Stimulated activated CD4-positive, alpha-beta T cell treated with anti-CD3 and anti-CD28 coated beads, TNF-alpha, amount 100 ng/mL, for 1 hour (primary cell): ENCODE results near the gene KRT12.
A peak's percentile ranks its signal among the peaks of the same experiment; 100 is the strongest.

Experiments
- DNase-seq, 3 donors: peaks; one replicate each; pipeline ENCODE4 v3.0.0-alpha.2; 2020; ENCODE audit warnings: low read depth in 3 of 3, low spot score in 1 of 3

The KRT12 gene

DNA sequence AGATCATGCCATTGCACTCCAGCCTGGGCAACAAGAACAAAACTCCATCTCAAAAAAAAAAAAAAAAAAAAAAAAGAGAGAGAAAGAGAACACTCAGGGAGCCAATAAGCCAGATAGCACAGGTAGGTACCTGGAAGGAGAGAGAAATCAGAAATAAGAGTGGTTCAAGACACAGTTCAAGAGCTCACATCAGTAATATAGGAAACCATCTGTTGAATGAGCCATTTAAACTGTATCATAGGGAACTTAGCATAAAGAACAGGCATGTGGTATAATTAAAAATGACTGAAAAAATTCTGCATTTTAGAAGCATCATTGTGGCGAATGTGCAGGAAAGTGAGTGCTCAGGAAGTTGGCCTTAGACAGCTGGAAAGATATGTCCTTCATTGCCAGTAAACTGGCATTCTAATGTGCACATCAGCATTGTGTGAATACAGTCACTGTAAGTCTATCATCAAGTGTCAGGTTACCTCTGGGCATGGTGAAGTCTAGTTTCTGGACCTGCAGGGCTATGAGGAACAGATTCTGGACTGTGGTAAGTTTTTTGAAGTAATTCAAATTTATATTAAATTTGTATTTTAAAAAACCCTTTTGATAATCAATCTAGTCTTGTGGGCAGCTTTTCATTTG, 20.4 kb downstream of the KRT12 start:
- DNase-seq: no peak

DNA sequence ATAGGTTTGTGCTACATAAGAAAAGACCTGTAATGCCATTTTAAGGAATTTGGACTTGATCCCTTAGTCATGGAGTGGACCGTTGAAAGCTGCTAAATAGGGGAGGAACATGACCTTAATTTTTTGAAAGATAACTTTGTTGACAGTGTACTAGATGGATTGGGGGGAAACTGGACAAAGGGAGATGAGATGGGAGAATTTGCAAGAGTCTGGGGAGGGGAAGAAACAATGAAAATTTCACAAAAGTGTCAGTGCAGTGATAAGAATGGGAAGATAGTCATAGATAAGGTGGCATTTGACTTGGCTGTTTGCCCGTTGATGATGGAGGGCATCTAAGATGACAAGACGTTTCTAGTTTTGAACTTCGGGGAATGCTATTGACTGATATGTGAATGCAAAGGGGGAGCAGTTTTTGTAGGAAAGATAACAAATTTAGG, 22.3 kb downstream of the KRT12 start:
- no peak for DNase-seq

DNA sequence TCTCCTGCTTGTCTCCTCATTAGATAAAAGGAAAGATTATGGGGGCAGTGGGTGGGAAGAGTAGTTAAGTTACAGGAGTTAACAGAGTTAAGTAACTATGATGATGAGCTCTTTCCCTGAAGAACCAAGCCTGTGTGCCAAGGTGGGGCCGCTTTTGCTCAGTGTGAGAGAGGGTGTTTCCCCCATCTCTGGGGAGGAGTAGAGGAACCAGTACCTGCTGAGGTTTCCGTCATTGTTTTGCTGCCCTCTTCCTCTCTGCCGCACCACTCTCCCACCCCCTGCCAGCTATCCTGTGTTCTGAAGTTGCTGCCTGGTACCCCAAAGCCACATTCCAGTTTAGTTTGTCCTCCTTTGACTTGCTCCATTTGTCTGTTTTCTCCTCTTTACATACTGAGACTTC, 23.8 kb downstream of the KRT12 start:
- no peak for DNase-seq

DNA sequence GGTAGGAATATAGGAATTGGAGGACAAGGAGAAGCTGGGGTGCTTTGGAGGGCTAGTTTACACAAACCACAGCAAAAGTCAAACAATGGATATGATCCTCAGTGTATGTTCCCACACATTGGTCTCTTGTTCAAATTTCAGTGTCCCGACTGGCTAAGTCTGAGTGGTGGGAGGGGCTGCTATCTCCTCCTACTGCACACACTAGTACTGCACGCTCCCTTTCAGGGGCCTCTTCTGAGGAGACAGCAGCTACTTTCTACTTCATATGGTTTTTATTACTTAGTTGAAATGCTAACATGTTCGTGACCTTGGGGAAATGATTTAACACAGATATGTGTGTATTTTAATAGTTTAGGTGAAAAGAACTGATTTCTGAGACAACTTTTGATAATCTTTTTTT, 25.8 kb downstream of the KRT12 start:
- DNase-seq: no peak

DNA sequence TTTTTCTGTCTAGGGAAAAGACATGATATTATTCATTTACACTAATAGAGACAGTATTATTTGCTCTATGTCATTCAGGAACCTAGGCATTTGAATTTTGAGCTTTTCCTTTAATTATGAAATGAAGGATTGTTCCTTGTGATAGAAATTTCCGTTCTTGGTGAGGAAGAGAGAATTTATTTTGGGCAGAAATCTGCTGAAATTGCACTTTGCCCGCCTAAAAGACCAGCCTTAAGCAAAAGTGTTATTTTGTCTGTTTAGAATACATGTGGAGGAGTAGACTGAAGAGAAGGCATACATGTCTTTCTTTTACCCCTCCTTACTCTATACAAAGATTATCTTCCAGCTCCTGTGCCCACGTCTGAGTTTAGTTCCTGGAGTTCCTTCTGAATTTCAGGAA, 27.8 kb downstream of the KRT12 start:
- no peak for DNase-seq

DNA sequence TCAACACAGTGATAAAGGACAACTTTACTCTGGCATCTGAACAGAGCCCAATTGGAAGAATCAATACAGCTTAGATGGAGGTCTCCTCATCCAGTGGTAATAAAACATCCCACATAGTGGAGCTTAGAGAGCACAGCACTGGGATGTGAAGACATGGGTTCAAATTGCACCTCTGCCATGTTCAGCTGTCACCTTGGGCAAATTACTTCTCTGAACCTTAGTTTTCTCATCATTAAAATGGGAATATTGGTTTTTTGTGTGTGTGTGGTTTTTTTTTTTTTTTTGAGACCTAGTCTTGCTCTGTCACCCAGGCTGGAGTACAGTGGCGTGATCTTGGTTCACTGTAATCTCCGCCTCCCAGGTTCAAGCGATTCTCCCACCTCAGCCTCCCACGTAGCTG, 31.0 kb downstream of the KRT12 start:
- DNase-seq: no peak

DNA sequence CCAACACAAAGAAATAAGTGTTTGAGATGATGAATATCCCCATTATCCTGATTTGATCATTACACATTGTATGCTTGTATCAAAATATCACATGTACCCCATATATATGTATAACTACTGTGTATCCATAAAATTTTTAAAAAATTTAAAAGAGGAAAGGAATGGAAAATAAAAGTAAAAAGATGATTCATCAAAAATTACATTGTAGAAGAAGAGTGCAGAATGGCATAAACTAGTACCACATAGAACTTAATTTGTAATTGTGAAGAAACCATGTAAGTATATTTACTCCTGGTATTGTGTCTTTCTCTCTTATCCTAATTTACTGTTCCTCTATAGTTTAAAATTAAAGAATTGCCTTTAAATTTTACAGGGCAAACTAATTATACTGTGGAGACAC, 33.1 kb downstream of the KRT12 start:
- DNase-seq: no peak

DNA sequence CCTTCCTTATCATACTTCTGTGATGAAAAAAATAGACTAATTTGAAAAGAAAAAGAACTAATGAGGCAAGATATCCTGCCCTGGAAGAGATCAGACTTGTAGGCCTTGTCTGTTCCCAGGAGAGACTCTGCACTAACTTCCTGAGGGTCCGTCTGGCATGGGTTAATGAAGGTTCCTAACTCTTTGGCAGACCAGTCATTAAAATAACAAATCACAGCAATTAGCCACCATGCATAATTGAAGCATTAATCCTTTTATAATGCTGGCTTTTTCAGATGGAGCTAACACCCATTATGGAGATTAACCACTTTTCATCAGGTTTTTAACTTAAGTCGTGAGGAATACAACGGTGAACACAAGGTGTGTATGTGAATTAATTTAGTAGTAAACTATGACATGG, 34.2 kb downstream of the KRT12 start:
- DNase-seq: no peak

DNA sequence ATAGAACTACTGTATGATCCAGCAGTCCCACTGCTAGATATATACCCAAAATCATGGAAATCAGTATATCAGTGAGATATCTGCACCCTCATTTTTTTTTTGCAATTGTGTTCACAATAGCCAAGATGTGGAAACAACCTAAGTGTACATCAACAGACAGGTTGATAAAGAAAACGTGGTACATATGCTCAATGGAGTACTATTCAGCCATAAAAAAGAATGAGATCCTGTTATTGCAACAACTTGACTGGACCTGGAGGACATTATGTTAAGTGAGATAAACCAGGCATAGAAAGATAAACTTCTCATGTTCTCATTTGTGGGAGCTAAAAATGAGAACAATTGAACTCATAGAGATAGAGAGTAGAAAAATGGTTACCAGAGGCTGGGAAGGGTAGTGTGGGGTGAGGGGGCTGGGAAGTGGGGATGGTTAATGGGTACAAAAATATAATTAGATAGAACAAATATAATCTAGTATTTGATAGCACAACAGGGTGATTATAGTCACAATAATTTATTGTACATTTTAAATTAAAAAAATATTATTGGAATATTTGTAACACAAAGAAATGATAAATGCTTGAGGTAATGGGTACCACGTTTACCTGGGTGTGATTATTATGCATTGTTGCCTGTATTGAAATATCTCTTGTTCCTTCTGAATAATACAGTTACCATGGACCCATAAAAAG, 36.8 kb downstream of the KRT12 start:
- no peak for DNase-seq

DNA sequence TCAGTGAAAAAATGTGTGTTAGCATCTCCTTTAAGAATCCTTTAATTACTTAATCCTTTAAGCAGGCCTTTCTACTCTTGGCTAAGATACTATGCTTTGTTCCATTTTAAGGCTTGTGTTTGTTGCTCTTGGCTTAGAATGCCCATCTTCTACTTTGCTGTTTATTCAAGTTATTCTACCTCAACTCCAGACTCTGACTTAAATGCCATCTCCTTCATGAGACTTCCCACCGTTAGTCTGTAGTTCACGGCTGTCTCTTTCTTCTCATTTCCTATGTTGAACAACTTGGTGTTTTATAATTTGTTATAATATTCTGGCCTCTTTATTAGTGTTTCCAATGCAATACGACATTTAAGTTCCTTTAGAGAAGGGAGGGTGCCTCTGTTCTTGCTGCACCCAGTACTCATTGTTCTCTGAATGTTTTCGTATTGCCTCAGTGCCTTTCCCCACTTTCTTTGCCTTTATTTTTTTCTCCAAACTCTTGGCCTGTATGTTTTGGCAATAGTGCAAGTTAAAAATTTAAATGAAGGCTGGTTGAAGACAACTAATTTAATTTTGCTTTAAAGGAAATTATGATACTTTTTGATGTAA, 38.5 kb downstream of the KRT12 start:
- no peak for DNase-seq

DNA sequence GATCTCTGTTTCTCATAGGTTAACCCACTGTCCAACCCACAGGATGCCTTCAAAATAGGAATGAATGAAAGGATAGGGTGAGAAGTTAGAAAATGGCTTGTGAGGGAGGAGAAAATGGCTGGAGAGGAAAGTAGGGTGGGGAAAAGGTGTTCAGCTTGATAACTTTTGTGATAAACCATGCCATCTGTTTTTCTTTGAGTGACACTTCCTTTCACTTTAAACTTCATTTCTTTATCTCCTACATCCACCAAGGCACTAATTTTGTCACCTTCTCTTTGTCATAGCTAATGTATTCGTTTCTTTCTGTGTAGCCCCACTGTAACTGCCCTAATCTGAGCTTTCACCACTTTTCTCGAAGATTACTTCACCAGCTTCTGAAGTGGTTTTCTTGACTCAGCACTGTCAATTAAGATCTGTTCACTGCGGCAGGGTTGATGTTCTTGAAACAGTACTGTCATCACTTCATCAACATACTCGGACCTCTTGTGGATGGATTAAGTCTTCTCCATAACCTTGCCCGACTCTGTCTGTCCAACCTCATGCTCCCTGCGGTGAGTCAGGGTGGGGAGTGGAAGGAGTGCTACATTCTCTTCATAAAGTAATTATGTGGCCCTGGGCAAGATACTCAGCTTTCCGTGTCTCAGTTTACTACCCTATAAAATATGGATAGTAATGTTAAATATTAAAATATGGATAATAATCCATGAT, 39.1 kb downstream of the KRT12 start:
- DNase-seq: no peak

DNA sequence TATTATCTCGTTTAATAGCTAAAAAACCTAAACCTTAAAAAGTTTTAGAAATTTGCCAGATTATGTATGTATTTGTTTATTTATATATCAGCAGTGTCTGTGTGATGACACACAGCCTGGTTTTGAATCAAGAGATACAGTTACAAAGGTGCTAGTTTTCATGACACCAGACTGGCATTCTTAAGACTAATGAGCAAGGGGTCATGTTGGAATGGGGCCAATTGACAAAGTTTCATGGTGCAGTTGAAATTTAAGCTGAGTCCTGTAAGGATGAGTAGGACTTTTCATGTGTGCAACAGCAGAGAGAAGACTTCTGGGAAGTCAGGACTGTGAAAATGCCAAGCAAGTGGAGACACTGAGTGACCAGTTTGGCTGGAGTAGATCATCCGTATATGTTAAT, 41.4 kb downstream of the KRT12 start:
- DNase-seq: no peak

DNA sequence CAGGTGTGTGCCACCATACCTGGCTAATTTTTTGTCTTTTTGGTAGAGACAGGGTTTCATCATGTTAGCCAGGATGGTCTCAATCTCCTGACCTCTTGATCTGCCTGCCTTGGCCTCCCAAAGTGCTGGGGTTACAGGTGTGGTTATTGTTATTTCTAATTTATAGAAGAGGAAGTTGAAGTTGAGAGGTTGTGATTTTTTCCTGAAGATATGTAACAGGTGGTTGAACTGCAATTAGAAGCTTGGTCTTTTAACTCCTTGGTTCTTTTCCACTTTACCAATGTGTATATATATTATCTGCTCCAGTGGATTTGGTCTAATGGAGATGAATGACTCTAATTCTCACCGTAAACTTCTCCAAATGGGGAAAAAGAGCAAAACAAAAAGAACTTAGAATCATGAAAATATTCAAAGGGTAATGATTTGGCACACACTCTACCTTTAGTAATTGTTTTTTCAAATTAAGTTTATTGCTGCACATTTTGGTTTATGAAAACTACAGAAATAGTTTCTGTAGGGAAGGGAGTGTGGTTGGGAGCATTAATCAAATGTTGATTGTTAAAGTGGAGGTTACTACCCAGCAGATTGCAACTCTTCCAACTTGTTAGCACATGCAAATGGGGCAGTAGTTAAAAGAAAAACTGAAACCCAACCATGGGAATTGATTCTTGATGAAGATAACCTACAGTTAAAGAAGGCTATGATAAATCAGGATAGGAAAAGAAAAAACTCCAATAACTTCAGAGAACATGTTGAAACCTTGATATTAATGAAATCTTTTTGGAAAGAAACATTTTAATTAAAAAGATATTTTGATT, 42.8 kb downstream of the KRT12 start:
- DNase-seq: no peak

DNA sequence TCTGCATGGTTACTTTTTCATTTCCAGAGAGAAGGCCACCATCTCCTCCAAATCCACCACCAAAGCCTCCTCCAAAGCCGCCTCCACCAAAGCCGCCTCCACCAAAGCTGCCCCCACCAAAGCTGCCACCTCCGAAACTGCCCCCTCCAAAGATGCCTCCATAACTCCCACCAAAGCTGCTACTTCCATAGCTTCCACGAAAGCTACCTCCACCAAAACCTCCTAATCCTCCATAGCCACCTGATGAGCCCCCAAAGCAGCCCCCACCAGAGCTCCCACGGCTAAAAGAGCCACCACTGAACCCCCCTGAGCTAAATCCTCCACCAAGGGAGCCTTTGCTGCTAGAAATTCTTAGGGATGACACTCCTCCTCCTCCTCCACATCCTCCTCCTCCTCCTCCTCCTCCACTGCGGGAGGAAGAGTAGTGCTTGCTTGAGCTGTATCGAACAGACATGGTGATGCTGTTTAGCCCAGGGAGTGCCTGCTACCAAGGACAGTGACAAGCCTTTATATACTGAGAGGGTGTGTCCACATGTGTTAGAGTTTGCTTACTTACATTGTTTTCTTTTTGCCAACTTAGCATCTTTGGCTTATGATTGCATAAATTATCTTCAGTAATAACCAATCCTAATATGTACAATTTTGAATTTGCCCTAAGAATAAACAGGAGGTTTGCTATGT, 44.8 kb downstream of the KRT12 start, which contains the start of gene KRT10:
Gene KRT10, minus strand, starts transcription at position 483 of the 681 bp plus-strand sequence. Its CDS starts 29 bp downstream, at position 454.
- DNase-seq: no peak

DNA sequence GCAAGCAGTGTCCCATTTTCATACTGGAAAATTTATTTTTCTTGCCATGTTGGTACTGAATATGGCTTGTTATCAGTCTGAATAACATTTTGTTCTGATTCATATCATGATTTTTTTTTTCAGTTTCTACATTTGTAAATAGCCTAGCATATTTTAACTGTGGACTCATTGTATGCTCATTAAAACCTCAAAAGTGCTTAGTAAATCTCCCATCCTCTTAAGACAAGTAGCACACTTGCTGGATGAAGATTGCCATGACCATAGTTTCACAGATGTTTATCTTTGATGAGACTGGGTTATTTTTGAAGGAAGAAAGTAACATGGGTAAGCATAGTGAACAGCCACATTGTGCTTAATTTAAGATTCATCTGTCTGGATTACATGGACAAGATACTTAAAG, 45.5 kb downstream of the KRT12 start:
- no peak for DNase-seq

DNA sequence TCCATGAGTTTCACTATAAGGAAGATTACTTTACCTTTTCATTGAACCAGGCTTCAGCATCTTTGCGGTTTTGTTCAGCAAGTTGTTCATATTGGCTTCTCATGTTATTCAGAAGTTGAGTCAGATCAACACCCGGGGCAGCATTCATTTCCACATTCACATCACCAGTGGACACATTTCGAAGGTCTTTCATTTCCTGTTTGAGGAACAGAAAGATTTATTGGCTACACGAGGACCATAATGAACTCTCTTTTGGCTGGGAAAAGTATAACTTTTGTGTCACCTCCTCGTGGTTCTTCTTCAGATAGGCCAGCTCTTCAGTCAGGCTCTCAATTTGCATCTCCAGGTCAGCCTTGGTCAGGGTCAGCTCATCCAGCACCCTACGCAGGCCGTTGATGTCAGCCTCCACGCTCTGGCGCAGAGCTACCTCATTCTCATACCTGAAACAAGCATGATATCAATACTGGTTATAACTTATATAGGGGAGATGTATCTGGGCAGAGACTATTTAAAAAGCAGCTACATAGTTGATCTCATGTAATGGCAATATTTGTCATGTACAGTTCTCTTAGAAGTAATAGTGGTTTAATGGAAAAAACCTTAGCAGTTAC, 46.7 kb downstream of the KRT12 start:
- DNase-seq: no peak

DNA sequence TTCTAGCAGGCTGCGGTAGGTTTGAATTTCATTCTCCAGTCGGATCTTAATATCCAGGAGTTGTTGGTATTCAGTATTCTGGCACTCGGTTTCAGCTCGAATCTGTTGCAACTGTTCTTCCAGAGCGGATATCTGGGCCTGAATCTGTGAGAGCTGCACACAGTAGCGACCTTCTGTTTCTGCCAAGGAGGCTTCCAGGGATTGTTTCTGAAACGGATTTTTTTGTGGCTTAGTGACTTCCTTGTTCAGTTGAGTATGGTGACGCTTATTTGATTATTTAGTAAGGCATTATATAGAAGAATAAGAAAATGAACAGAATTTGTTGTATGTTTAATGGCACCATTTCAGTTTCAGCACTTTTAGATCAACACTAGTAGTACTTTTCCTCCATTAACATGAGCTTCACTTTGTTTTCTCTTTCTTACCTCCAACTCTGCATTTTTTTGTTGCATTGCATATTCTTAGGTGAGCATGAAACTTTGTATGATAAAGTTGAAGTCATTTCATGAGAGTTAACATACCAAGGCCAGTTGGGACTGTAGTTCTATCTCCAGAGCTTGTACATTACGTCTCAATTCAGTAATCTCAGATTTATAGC, 47.4 kb downstream of the KRT12 start:
- DNase-seq: no peak

DNA sequence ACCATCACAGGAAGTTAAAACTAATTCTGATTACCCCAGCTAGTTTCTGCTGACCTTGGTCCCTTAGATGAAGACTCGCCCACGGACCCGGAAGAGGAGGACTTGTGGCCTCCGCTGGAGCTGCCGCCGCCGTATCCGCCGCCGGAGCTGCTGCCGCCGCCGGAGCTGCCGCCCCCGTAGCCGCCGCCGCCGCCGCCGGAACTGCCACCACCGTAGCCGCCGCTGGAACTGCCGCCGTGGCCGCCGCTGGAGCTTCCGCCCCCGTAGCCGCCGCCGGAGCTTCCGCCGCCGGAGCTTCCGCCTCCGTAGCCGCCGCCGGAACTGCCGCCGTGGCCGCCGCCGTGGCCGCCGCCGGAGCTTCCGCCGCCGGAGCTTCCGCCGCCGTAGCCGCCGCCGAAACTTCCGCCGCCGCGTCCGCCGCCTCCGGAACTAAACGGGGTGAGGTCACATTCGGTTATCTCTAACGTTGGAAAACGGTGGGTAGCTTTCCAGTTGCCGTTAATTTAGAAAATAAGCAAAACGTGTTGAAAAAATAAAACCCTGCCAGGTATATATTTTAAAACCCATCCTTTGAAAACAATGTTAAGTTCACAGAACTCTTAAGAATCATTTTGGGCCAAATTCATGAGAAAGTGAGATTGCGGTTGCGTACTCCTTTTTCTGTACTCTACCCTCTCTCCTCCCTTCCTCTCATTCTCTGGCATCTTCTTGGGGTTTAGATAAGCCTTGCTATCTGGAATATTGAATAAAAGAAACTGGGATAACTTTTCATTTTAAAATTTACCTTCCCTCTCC, 48.1 kb downstream of the KRT12 start:
- peak; percentile 55 to 77 (median 76) for DNase-seq

DNA sequence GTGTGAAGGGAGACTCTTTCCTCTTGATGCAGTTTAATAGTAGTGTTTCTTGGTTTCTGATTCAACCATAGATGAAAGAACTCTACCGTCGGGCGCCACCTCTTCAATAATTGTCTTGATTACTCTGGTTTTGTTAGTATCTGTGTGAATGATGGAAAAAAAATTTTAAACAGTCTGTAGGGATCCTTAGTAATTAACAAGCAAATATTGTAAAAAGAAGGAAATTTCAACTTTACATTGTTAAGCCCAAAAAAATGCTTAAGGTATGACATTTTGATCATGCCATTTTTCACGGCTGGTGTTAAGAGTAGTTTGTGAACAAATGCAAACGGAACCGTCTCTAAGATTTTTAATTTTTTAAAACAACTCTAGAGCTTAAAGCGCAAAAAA, 48.7 kb downstream of the KRT12 start:
- no peak for DNase-seq
